Measurements from ENCODE around the gene GLRX5.
A peak's percentile ranks its signal among the peaks of the same experiment; 100 is the strongest.

Gene GLRX5

DNA sequence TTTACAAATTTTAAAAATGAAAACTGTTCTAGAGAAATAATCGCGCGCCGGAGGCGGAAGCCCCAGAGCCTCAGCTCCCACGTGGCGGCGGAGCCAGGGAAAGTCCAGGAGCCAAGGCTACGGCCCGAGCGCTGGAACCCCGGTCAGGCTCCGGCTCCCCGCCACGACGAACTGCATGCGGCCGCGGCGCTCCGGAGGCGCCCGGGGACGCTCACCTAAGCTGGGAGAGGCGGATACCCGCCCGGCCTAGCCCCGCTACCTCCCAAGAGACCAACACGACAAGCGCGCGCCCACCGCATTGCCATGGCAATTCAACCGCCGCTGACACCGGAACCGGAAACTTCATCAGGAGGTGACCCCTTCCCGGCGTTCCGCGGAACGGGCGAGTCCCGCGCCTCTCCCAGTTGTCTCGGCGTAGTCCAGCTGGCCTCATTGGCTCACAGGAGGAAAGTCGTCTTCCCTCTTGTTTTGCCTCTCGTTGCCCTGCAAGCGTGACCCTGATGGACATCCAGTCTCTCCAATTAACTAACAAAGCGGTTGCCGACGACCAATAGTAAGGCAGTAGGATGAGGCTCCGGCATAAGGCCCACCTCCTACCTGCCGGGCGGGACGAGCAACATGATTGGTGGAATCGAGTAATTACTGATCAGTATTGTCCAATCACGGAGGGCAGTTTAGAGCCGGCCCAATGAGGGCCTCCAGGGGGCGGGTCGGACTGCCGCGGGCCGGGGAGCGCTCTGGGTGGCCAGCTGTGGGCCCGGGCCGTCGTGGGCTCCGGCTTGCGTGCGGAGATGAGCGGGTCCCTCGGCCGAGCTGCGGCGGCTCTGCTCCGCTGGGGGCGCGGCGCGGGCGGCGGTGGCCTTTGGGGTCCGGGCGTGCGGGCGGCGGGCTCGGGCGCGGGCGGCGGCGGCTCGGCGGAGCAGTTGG lies at the start of gene GLRX5:
GLRX5 (plus strand) TSS at position 752 of the 927 bp plus-strand sequence; CDS start at position 792, 40 bp downstream.
- DNase-seq, result peak; percentile 97

DNA sequence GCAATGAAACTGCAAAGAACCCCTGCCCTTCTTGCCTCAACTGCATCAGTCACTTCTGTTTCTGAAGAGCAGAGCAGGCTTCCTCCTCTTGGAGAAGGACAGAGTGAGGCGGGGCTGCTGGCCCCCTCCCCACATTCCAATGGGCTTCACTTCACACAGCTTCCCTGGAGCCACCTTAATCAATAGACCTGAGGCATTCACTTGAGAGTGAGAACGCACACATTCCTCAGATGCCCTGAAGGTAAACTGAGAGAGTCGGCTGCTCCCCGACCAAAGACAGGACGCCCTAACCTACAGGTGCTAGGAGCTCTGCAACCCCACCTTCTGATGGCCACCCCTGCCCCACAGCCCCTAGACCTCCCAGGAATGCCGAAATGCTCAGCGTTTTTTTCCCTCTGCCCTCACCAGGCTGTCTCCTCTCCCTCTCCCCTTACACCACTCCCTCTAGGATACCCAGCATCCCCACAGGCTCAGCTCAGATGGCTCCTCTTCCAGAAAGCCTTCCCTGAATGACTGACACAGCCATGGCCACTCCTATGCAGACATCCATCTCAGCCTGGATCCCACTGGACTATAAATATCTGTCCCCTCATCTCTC lies 49.5 kb upstream of the GLRX5 start:
- DNase-seq, result no peak

DNA sequence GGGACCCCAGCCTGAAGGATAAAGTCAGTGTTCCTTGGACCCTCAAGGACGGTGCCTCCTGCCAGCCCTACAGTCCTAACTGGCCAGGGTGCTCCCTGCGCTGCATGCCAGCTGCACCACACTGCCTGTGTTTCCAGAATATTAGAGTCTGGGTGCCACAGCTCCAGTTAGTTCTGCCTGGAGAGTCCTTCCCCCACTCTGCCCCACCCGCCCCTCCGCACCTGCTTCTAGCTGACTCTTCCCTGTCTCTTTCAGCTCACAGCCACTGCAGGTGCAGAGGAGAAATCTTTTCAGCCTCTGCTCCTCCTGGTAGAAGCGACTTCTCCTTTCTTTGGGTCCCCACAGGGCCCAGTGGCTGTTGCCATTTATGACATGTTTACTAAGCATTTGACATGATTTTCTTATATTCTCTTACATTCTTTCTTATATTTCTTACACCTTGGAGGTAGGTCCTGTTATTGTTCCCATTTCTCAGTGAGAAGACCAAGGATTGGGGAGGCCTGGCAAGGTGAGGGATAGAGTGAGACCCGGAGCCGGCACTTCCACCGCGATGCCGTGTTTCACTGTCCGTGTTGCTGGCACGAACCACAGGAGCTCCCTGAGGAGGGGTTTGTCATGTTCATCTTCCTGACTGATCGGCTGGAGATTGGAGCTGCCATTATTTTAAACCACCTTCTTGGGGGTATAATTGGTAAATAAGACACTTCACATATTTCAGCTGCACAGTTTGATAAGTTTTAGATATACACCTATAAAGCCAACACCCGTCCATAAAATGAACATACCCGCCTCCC lies 47.8 kb upstream of the GLRX5 start:
- no peak for DNase-seq

DNA sequence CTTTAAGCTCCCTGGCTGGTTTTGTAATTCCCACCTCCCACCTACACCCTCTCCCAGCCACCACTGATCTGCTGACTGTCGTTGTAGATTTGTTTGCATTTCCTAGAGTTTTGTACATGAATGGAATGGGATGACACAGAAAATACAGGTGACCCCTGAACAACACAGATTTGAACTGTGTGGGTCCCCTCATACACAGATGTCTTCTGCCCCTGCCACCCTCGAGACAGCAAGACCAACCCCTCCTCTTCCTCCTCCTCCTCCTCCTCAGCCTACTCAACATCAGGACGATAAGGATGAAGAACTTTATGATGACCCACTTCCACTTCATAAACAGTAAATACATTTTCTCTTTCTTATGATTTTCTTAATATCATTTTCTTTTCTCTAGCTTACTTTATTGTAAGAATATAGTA lies 47.2 kb upstream of the GLRX5 start:
- DNase-seq, result no peak

DNA sequence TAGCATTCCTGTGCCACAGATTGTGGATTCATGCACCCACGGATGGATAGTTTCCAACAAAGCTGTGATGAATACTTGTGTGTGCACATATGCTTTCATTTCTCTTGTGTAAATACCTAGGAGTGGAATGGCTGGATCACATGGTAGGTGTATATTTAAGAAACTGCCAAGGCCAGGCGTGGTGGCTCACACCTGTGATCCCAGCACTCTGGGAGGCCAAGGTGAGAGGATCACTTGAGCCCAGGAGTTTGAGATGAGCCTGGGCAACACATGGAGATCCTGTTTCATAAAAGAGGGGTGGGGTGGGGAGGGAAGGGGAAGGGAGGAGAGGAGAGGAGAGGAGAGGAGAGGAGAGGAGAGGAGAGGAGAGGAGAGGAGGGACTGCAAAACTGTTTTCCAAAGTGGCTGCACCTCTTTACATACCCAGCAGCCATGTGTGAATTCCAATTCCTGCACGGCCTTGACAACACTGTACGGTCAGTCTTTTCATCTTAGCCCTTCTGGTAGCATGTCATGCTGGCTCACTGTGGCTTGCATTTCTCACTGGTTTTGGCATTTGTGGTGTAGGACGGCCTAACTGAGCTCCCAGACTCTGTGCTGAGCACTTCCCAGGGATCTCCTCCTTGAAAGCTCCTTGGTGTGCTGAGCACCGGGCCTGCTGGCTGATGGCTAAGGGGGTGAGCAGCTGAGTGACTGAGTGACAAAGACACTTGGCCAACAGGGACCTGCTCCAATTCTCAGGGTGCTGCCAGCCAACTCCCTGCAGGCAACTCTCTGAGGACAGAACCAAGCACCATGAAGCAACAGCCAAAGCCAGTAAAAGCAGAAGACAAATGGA lies 46.3 kb upstream of the GLRX5 start:
- DNase-seq, result no peak

DNA sequence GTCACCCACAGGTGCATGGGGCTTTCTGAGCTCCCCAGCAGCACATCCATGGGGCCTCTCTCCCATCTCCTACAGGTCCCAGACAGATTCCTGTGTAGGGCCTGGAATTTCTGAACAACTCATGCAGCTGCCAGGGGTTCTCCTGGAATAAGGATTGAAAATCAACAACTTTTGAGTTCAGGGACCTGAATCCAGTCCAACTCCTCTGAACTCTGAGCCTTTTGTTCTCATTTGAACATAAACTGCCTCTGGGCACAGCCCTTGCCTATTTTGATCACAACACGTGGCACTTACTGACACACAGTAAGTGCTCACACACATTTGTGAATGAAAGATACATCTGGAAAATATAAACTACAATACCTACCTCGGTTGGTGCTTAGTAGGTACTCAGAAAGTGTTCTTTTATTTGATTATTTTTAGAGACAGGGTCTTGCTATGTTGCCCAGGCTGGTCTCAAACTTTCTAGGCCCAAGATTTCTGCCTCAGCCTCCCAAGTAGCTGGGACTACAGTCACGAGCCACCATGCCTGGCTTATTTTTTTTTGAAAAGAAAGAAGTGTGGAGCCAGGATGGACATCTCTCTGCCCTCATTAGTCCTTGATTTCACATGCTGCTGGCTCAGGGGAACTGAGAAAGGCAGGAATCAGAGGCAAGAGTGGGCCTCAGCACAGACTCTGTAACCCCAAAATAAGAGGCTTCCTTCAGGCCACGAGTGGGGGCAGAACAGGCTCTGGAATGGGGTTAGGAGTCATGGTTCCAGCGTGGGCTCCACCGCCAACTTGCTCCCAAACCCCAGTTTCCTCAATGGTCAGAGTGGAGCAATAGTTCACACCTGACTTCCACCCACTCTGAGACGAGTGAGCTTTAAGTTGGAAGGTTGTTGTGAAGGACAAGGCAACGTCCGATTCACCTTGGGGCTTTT lies 45.4 kb upstream of the GLRX5 start:
- DNase-seq, result no peak

DNA sequence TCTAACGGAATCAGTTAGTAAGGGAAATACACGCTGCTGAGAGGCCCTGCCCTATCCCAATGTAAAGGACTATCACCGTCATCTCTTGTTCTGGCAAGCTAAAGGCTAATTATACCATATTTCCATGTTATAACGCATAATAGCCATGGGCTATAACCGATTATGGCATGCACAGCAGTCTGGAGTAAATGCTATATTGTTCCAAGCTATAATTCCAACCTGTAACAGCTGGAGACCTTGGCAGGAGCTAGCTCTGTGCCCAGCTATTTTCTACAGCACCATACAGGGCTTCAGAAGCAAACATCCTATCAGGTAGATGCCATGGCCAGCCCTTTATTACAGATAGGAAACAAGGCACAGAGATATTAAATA lies 44.7 kb upstream of the GLRX5 start:
- no peak for DNase-seq

DNA sequence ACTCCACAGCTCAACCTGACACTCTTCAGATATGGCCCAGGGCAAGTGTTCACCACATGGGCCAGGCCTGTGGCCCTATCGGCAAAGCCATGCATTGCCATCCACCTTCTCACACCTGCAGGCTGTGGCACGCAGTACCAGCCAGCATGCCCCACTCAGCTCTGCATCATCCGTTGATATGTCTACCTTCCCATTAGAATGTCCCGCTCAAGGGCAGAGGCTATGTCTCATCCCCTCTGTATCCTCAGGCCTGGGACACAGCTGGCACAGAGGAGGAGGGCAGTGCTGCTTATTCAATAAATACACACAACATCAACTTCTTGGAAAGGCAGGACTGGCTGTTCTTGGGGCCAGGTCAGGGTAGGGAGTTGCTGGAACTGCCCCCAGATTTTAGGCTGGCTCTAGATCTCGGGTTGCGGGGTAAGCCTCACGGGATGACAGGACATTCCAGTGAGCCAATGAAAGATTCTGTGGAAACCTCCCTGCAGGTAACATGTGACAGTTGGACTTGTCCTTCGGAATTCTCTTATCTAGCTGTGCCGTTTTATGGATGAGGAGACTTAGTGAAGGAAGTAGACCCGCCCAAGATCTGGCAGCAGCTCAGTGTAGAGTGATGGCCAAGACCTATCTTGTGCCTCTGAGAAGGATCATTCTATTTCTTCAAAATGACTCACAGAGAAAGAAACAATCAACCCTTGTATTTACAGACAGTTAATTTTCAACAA lies 44.0 kb upstream of the GLRX5 start:
- no peak for DNase-seq

DNA sequence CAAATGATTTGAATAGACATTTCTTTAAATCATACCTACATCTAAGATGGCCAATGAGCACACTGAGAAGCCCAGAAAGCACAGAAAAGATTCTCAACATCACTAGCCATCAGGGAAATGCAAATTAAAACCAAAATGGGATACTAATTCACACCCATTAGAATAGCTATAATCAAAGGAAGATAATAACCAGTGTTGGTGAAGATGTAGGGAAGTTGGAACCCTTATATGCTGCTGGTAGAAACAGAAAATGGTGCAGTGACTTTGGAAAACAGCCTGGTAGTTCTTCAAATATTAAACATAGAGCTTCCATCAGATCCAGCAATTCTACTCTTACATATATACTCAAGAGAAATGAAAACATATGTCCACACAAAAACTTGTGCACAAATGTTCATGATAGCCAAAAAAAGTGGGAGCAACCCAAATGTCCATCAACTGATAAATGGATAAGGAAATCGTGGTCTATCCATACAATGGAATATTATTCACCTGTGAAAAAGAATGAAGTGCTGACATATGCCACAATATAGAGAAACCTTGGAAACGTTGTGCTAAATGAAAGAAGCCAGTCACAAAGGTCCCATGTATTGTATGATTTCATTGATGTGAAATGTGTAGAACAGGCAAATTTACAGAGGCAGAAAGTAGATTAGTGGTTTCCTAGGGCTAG lies 42.8 kb upstream of the GLRX5 start:
- no peak for DNase-seq

DNA sequence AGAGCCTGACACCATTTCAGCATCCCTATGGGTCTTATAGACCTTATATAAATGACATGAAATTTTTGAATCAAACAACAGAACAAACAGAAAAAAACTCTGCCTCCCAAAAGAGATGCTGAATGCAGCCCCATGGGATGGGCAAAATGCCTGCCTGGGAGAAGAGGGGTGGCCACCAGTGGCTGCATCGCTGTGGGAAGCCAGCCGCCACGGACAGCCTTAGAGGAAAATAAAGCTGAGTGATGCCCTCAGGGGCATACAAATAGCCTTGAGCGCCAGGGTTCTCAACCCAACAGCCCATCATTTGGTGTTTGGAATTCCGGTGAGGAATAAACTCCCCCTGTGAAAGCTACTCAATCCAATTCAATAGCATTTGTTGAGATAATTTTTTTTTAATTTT lies 41.3 kb upstream of the GLRX5 start:
- no peak for DNase-seq

DNA sequence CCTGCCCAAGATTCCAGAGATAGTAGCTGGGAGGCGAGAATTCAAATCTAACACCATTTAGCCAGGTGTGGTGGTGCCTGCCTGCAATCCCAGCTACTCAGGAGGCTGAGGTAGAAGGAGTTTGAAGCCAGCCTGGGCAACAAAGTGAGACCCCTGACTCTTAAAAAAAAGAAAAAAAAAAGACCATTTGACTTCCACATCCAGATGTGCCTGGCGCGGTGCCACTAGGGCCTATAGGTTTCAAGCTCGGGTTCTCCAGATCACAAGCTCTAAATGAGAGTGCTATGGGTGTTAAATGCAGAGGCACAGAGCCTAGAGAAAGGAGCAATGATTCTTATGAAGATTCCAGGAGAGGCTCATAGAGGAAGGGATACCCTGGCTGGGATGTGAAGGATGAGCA lies 40.9 kb upstream of the GLRX5 start:
- DNase-seq, result no peak

DNA sequence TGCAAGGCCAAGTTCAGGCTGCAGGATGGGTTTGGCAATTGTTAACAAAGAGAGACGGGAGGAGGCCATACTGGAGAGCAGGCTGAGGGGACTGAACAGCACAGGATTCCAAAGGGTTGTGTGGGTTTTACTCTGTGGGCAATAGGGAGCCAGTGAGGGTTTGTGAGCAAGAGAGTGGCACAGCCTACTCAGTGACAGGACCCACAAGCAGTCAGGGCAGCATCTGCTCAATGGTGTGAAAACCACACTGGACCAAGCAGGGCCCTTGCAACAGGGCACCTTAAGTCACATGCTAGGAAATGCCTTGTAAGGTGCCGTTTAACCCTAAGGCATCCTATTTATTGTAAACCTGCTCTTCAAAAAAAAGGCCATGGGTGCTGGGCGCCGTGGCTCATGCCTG lies 40.4 kb upstream of the GLRX5 start:
- DNase-seq, result no peak

DNA sequence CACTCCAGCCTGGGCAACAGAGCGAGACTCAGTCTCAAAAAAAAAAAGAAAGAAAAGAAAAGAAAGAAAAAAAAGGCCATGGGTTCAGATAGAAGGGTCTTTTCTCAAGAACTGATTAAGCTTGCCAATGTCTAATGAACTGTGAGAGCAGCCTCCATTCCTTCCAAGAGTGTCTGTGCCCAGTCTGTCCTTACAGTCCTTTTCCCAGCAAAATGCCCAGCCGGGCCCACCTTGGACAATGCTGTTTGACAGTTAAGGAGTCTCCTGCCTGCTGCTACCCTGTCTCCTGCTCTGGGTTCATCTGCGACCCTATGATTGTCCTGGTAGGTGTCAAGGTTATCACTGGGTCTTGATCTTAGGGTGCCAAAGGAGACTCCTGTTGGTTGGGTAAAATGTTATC lies 39.8 kb upstream of the GLRX5 start:
- DNase-seq, result no peak

DNA sequence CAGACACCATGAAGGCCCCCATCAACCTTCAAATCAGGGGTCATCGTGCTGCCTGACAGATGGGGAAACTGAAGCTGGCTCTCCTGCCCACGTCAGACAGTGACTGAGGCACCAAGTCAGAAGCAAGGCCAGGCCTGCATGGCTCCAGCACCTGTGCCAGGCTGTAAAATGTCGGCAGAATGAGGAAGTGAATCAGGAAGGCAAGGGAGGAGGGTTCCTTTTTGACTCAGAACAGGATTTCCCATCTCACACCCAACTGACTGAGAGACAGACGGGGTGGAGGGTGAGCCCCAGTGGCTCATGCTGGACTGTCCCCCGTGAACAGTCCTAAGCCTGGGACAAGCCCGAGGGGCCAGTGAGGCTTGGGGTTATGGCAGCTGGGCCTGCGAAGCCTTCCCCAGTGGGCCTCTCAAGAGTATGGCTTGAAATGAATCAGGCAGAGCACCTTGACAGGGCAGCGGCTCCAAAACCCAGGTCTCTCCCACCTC lies 39.3 kb upstream of the GLRX5 start:
- peak; percentile 34 for DNase-seq

DNA sequence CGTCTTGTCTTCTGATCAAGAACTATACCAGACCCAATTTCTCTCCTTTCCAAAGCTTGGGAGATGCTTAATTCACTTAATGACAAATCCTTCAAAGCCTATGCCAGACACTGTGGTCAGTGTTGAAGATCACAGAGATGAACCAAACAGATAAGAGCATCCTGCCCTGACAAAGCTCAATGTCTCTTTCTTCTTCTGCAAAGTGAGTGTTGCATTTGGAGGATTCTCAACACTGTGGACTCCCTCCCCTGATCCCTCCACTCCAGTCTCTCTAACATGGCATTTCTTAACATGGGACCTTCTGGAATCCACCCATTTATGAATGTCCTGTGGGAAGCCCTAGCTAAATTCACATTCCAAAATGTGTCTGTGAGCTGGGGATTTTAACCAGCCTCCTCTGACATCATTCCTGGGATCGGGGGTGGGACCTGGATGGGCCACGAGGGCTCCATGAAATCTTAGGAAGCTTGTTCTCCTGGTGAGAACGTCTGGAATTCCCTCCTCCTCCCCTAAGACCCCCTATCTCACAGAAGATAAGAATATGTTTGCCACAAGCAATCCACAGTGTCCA lies 38.7 kb upstream of the GLRX5 start:
- no peak for DNase-seq

DNA sequence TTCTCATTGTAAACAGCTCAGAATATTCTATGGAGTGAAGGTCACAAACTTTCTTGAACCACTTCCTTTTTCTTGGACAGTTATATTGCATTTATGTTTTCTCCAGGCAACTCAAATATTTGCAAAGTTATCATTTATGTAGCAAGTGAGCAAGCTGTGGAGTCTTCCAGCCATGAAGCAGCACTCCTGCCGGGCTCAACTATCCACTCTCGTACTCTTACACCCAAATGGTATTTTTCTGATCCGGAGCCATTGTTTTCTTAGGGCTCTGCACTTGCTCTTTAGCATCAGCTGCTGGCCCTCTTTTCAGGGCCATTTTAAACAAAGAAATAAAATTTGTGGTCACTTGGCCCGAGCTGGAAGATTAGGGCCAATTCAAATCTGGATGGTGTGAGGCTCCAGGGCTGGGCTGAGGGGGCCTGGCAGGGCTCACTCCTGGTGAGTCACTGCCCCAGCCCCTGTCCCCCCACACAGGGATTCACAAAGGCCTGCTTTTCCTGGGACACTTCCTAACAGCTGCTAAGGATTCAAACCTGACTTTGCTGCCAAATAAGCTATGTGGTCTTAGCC lies 38.1 kb upstream of the GLRX5 start:
- DNase-seq, result no peak

DNA sequence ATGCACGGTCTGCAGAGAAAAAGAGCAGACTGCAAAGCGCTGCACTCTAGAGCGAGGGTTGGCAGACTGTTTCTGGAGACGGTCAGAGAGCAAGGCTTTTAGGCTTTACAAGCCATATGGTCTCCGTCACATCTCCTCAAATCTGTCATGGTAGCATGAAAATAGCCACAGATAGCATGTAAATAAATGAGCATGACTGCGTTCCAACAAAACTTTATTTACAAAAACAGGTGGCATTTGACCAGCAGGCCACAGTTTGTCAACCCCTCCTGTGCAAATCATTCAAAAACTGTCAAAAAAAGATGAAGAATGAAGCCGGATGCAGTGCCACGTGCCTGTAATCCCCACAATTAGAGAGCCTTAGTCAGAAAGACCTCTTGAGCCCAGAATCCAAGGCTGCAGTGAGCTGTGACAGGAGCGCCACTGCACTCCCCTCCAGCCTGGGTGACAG lies 37.3 kb upstream of the GLRX5 start:
- no peak for DNase-seq

DNA sequence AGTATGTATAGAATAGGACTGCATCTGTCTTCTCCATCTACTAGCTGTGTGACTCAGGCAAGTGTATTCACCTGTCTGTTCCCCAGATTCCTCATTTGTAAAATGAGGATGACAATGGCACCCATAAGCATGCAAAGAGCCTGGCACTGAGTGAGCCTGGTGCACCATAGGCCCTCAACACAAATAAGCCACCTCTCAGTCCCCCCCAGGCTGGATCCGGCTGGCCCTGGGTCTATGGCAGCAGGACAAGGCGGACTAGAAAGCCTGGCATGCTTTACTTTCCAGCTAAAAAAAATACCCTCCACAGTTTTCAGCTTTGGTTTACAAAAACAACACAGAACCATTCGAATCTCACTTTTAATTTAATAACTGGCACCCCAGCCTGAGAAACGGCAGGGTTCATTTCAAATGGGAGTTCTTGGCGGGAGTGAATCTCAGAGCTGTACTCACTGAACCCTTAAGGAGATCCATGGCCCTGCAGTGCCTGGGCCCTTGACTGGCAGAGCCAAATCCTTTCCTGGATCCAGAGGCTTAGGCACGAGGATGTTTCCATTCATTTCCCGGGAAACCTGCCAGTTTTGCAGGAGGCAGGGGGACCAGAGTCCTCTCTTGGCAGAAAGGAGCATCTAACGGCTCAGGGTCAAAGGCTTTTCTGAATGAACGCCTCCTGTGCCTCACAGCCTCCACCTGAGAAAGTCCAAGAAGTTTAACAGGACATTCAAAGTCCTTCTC lies 36.1 kb upstream of the GLRX5 start:
- no peak for DNase-seq

DNA sequence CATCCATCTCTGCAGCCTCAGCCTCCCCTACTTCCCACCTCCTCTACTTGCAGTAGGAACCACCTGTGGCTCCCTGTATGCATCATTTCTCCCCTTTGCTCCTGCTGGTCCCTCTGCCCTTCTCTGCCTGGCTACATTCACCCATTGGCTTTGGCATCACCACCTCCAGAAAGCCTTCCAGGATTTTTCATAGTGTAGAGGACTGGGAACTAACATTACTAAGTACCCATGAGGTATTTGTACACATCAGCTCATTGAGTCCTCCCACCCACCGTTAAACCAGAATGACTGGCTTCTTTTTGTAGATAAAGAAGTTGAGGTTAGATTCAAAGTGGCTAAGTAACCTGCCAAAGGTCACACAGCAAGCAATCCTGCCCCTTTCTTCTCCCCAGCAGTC lies 35.5 kb upstream of the GLRX5 start:
- no peak for DNase-seq

All from SIG-M5 (cell line).